CD4-positive, alpha-beta T cell treated with Interleukin-17A for 4 hours (primary cell): ENCODE measurements around the gene TAS2R4.
"Not testable (repeated sequence)": the region's sequence is repeated elsewhere in the genome, so short reads cannot be mapped to it uniquely, and the experiment has no call there.

ENCODE experiments used
- DNase-seq: peaks from one replicate; pipeline ENCODE4 v3.0.0-alpha.2; 2020; ENCODE audit warnings: mixed read lengths

TAS2R4 gene

GRCh38 chr7:141776374-141776773 lies at the start of gene TAS2R4:
TAS2R4 (plus strand) TSS chr7:141776674; CDS start chr7:141778489, 1,815 bp downstream.
- no peak for DNase-seq

GRCh38 chr7:141729020-141729419 lies 47.5 kb upstream of the TAS2R4 start:
- no peak for DNase-seq

- DNase-seq = no peak
Observed at GRCh38 chr7:141731476-141732149, 44.9 kb upstream of the TAS2R4 start.

DNA sequence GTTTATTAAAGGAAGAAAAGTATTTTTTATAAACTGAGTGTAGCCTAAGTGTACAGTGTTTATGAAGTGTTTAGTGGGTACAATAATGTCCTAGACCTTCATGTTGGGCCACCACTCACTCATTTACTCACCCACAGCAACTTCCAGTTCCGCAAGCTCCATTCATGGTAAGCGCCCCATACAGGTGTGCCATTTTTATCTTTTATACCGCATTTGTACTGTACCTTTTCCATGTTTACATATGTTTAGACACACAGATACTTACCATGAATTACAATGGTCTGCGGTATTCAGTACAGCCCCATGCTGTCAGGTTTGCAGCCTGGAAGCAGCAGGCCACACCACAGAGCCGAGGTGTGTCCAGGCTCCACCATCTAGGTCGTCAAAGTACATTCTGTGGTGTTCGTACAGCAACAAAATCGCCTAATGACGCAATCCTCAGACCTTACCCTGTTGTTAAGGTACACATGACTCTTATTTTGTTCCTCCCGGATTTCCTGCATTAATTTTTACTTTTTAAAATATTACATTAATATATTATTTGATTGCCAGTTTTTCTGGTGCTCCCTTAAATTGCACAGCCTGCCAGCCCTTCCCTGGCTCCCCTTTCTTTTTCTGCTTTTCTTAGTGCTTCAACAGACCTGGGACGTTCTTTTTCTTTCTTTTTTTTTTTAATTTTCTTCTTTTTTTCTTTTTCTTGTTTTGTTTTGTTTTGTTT lies 39.2 kb upstream of the TAS2R4 start:
- DNase-seq = peak; percentile 10

GRCh38 chr7:141737836-141738591 lies 38.5 kb upstream of the TAS2R4 start, which contains the start of gene SSBP1:
SSBP1 (plus strand) TSS chr7:141738358; CDS start chr7:141739167, 809 bp downstream.
- DNase-seq = peak; percentile 91

GRCh38 chr7:141738592-141739013 lies 37.9 kb upstream of the TAS2R4 start:
- DNase-seq = no peak

DNA sequence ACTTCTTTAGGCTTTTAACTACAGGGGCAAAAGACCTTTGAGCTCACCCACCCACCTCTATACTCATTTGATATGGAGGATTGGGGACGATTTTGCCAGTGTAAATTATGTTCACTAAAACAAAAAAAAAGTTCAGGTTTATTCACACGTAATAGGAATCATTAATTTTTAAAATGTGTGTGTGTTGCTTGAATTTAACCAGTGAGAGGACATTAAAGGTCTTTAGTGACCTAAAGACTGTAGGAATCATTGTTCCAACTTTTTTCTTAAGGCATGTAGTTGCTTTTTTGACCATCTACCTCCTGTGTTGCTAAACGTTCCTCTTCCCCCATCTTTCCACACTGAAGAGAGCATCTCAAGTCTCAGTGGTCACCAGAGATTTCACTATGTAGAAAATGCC lies 37.2 kb upstream of the TAS2R4 start:
- DNase-seq = no peak

DNA sequence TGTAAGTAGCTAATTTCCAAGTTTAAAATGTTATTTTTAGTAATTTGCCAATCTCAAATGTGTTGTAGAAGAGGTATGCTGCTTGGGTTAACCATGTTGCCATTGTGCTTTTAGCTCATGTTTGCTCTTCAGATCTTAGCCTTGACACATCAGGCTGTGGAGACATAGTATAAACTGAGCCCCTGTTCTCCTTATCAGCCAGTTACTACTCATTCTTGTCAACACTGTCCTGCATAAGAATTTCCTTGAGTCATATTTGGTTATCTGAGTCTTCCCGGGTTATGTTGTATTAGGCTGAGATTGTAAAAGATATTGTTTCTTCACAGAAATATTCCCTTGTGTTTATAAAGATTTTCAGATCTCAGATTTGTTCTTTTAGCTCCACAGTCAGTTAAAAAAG lies 34.2 kb upstream of the TAS2R4 start:
- no peak for DNase-seq

DNA sequence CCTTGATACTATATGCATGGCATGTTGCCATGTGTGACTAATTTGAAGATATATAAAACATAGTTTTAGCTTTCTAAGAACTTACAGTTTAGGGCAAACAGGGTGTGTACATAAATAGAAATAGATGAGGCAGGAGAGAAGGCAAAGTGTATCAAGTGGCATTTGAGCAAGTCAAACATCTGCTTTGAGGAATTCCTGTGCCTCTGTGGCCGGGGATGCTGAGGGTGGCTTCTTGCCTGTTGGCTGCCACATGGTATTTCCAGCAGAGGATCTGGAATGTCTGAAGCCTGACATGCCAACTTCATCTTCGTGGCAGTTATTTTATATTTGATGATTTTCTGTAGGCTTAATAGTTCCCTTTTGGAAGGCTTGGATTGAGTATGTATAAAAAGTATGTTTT lies 32.3 kb upstream of the TAS2R4 start:
- no peak for DNase-seq

DNA sequence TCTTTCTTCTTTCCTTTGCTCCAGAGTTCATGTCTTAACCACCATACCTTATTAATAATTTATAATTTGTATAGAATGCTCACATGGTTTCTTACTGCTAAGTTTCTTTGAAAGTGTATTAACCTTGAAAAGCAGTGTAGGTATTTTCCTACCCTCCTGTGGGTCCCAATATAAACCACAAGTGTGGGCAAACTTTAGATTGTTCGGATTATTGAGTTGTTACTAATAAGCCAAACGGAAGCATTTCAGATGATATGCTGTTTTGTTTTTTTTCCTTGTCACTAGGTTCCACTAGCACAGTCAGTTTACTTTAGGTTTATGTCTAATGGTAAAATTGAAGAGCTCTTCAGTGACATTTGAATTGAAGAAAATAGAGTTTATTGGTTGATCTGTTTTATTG lies 28.1 kb upstream of the TAS2R4 start:
- DNase-seq = no peak

- DNase-seq = not testable (repeated sequence)
Observed at GRCh38 chr7:141751904-141752303, 24.6 kb upstream of the TAS2R4 start.

DNA sequence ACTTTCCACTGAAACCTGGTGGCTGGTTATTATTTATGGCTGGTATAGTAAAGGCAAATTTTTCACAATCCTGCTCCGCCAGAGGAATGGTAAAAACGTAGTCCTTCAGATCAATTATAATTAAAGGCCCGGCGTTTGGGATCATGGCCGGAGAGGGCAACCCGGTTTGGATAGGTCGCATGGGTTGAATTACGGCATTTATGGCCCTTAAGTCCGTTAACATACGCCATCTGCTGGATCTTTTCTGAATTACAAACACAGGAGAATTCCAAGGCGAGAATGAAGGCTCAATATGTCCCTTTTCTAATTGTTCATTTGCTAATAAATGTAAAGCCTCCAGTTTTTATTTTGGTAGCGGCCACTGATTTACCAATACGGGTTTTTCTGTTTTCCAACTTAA lies 23.8 kb upstream of the TAS2R4 start:
- no peak for DNase-seq

DNA sequence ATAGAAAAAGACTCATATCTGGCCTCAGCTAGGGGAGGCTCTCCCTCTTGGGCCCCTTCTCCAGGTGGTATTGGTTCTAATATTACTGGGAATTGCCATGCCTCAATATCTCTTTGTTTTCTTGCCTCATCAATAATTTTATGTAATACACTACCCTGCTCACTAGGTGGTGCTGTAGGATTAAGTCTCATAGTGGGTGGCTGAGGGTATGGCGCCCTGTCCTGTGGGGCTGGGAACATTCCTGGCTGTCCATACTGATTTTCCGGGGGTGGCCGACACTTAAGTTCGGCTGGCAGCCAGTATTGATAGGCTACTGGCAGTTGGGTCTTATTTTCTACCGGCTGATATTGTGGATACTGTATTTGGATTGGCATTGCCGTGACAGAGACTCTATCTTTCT lies 21.5 kb upstream of the TAS2R4 start:
- DNase-seq = no peak

DNA sequence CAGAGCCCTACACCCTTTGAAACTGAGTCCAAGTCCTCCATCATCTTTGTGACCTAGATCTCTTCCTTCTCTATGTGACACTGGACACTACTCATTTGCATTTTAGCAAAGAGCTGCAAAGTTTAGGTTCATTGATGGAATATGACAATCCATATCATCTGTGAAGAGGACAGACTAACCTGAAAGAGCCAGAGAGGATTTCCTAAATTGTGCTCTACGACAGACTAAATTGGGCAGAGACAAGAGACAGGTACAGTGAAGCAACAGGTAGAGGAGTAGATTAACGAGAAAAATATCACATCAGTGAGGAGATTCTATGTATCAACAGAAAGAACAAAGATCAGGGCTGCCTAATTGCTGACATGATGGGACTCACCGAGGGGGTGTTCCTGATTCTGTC lies 12.7 kb upstream of the TAS2R4 start, which contains the start of gene TAS2R3:
Gene TAS2R3 (plus strand): TSS at position 301 of the 400 bp plus-strand sequence. CDS start 62 bp downstream, at position 363.
- DNase-seq = no peak

GRCh38 chr7:141770083-141770583 lies 6.3 kb upstream of the TAS2R4 start:
- DNase-seq = not testable (repeated sequence)

GRCh38 chr7:141785706-141786552 lies 9.5 kb downstream of the TAS2R4 start:
- DNase-seq = peak; percentile 20

- no peak for DNase-seq
Observed at GRCh38 chr7:141788296-141788695, 11.8 kb downstream of the TAS2R4 start.

- no peak for DNase-seq
Observed at GRCh38 chr7:141789917-141790316, 13.4 kb downstream of the TAS2R4 start, which contains the start of gene TAS2R5. TAS2R5 (plus strand) TSS chr7:141790217; CDS start chr7:141790362, 145 bp downstream.

DNA sequence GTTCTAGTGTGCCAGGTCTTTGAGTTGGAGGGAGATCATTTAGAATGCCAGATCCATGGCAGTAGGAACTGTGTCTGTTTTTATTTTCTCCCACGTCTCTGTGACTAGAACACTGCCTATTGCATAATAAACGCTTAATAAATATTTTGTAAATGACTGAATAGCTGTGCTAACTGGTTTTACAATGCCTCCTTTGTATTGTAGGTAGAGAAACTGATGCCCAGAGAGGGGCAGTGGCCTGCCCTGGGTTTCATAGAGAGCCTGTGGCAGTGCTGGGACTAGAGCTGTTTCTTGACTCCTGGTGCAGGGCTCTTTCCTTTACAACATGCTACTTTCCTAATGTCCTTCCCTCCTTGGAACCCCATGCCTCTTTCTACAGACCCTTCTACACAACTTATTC lies 16.1 kb downstream of the TAS2R4 start:
- no peak for DNase-seq

- DNase-seq = no peak
Observed at GRCh38 chr7:141820067-141820466, 43.6 kb downstream of the TAS2R4 start.

DNA sequence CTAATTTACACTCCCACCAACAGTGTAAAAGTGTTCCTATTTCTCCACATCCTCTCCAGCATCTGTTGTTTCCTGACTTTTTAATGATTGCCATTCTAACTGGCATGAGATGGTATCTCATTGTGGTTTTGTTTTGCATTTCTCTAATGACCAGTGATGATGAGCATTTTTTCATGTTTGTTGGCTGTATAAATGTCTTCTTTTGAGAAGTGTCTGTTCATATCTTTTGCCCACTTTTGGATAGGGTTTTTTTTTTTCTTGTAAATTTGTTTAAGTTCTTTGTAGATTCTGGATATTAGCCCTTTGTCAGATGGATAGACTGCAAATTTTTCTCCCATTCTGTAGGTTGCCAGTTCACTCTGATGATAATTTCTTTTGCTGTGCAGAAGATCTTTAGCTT lies 46.0 kb downstream of the TAS2R4 start:
- not testable (repeated sequence) for DNase-seq
